IMR-90 (cell line): ENCODE results near the gene LTF. TPM values are rescaled to one million over a fixed set of nuclear protein-coding genes. Genes with fewer than 3 reads are reported as not detected.

Experiments used
- ATAC-seq: fragments of 200-7000 bp; cut with Tn5 transposase; 2 replicates; pipeline ENCODE4 v1.9.1; 2020; ENCODE audit warnings: low read depth, mild to moderate bottlenecking, moderate library complexity
- BruUV-seq: library from RNA; stranded (reverse); fragments of 400-500 nt; replicated peaks from 2 replicates; lab custom pipeline; 2021; lab: Mats Ljungman, UMichigan
- CTCF ChIA-PET: fragments of 300-600 bp; formaldehyde crosslinking; extraction: SDS; loops from one replicate; lab custom pipeline; 2021; ENCODE audit warnings: antibody characterized with exemption; lab: Yijun Ruan, JAX
- POLR2A ChIA-PET: fragments of 300-600 bp; sonication (Branson Sonifier 250); formaldehyde crosslinking; loops from one replicate; lab custom pipeline; 2022; ENCODE audit warnings: antibody characterized with exemption; ENCODE audit not compliant: unreplicated experiment; lab: Charles Lee
- DNase-seq: peaks from one replicate; pipeline ENCODE4 v3.0.0; 2013
- H2AFZ ChIP-seq: replicated peaks from 2 replicates; pipeline ENCODE3; 2013; ENCODE audit warnings: low read length, mild to moderate bottlenecking; ENCODE audit not compliant: poor library complexity
- H2AK5ac ChIP-seq: 2 replicates; pipeline ENCODE4 v1.6.1; 2013; ENCODE audit warnings: low read depth, low read length, inconsistent platforms
- H2AK9ac ChIP-seq: replicated peaks from 2 replicates; pipeline ENCODE3; 2013; ENCODE audit warnings: mild to moderate bottlenecking, low read depth, low read length, moderate library complexity; ENCODE audit not compliant: poor library complexity
- H2BK120ac ChIP-seq: 2 replicates; pipeline ENCODE4 v1.6.1; 2013; ENCODE audit warnings: low read depth, low read length, inconsistent platforms
- H2BK15ac ChIP-seq: 3 replicates; pipeline ENCODE4 v1.6.1; 2013; ENCODE audit warnings: low read depth, low read length, inconsistent platforms
- H2BK20ac ChIP-seq: 2 replicates; pipeline ENCODE4 v1.6.1; 2013; ENCODE audit warnings: low read depth, mild to moderate bottlenecking, inconsistent platforms, low read length, moderate library complexity
- H2BK5ac ChIP-seq: 2 replicates; pipeline ENCODE4 v1.6.1; 2013; ENCODE audit warnings: mild to moderate bottlenecking, low read depth, low read length, inconsistent platforms; ENCODE audit not compliant: poor library complexity, severe bottlenecking
- H3K14ac ChIP-seq: replicated peaks from 2 replicates; pipeline ENCODE4 v1.6.1; 2013; ENCODE audit warnings: low read depth, low read length, inconsistent platforms
- H3K18ac ChIP-seq: 2 replicates; pipeline ENCODE4 v1.6.1; 2013; ENCODE audit warnings: low read depth, low read length, control low read depth
- H3K23ac ChIP-seq: 2 replicates; pipeline ENCODE4 v1.6.1; 2013; ENCODE audit warnings: low read depth, low read length, inconsistent platforms
- H3K27ac ChIP-seq: 2 replicates; pipeline ENCODE4 v1.5.1; 2013; ENCODE audit warnings: mild to moderate bottlenecking, control low read depth, low read length; ENCODE audit not compliant: insufficient read depth
- H3K27me3 ChIP-seq: 2 replicates; pipeline ENCODE4 v1.6.1; 2013; ENCODE audit warnings: low read length; ENCODE audit not compliant: control insufficient read depth, insufficient read depth
- H3K36me3 ChIP-seq: 2 replicates; pipeline ENCODE4 v1.6.1; 2013; ENCODE audit warnings: low read length, mixed read lengths; ENCODE audit not compliant: control insufficient read depth, insufficient read depth
- H3K4ac ChIP-seq: 2 replicates; pipeline ENCODE4 v1.6.1; 2013; ENCODE audit warnings: low read depth, low read length, inconsistent platforms
- H3K4me1 ChIP-seq: 2 replicates; pipeline ENCODE4 v1.6.1; 2013; ENCODE audit warnings: low read length, mixed read lengths; ENCODE audit not compliant: control insufficient read depth, insufficient read depth
- H3K4me2 ChIP-seq: 2 replicates; pipeline ENCODE4 v1.6.1; 2013; ENCODE audit warnings: low read depth, mild to moderate bottlenecking, control low read depth, low read length, moderate library complexity
- H3K4me3 ChIP-seq: 2 replicates; pipeline ENCODE4 v1.5.1; 2013; ENCODE audit warnings: low read depth, mild to moderate bottlenecking, control low read depth, low read length, moderate library complexity; ENCODE audit not compliant: insufficient read depth
- H3K56ac ChIP-seq: 2 replicates; pipeline ENCODE4 v1.6.1; 2013; ENCODE audit warnings: low read length, inconsistent platforms; ENCODE audit not compliant: insufficient read depth; ENCODE audit errors: extremely low read depth
- H3K79me1 ChIP-seq, 2 experiments: 2 replicates each; pipeline ENCODE4 v1.6.1; 2013; ENCODE audit warnings: low read length in 2 of 2, inconsistent platforms in 1 of 2, low read depth in 1 of 2
- H3K9ac ChIP-seq: 2 replicates; pipeline ENCODE4 v1.6.1; 2013; ENCODE audit warnings: low read depth, low read length, control low read depth
- H3K9me1 ChIP-seq: 2 replicates; pipeline ENCODE4 v1.6.1; 2013; ENCODE audit warnings: low read length, inconsistent platforms; ENCODE audit not compliant: insufficient read depth
- H3K9me3 ChIP-seq: 2 replicates; pipeline ENCODE4 v1.6.1; 2013; ENCODE audit warnings: low read length; ENCODE audit not compliant: control insufficient read depth, insufficient read depth
- H4K20me1 ChIP-seq: 2 replicates; pipeline ENCODE4 v1.6.1; 2013; ENCODE audit warnings: low read length, inconsistent platforms; ENCODE audit not compliant: insufficient read depth
- H4K5ac ChIP-seq: 2 replicates; pipeline ENCODE4 v1.6.1; 2013; ENCODE audit warnings: mild to moderate bottlenecking, low read depth, low read length, control low read depth
- H4K8ac ChIP-seq, 2 experiments: 2 replicates each; pipeline ENCODE4 v1.6.1; 2013; ENCODE audit warnings: low read depth in 2 of 2, low read length in 2 of 2, control low read depth in 1 of 2, inconsistent platforms in 1 of 2
- H4K91ac ChIP-seq: 2 replicates; pipeline ENCODE4 v1.6.1; 2013; ENCODE audit warnings: low read depth, low read length, inconsistent platforms; ENCODE audit not compliant: insufficient read depth
- BHLHE40 ChIP-seq: fragments of 150-350 bp; IDR thresholded peaks from 2 replicates; pipeline ENCODE4 v1.6.1; 2016; ENCODE audit warnings: mild to moderate bottlenecking, low read depth, low read length
- CEBPB ChIP-seq: IDR thresholded peaks from 2 replicates; pipeline ENCODE4 v1.6.1; 2012; ENCODE audit warnings: low read depth, low read length, improper control_type of control experiment
- CHD1 ChIP-seq: IDR thresholded peaks from 2 replicates; pipeline ENCODE4 v1.6.1; 2012; ENCODE audit warnings: low read depth, low read length, improper control_type of control experiment
- ELK1 ChIP-seq: fragments of 150-350 bp; IDR thresholded peaks from 2 replicates; pipeline ENCODE4 v1.6.1; 2016; ENCODE audit warnings: low read depth, mild to moderate bottlenecking, low read length, moderate library complexity, borderline replicate concordance
- MAFK ChIP-seq: IDR thresholded peaks from 2 replicates; pipeline ENCODE4 v1.6.1; 2012; ENCODE audit warnings: low read depth, low read length, improper control_type of control experiment
- MAZ ChIP-seq: IDR thresholded peaks from 2 replicates; pipeline ENCODE4 v1.6.1; 2012; ENCODE audit warnings: low read depth, mild to moderate bottlenecking, low read length, improper control_type of control experiment, moderate library complexity, borderline replicate concordance
- NFE2L2 ChIP-seq: fragments of 150-350 bp; IDR thresholded peaks from 2 replicates; pipeline ENCODE4 v1.6.1; 2016; ENCODE audit warnings: low read depth, mild to moderate bottlenecking, low read length
- POLR2A ChIP-seq: IDR thresholded peaks from 2 replicates; pipeline ENCODE4 v1.6.1; 2012; ENCODE audit warnings: mild to moderate bottlenecking, low read depth, low read length
- RAD21 ChIP-seq: IDR thresholded peaks from 2 replicates; pipeline ENCODE4 v1.6.1; 2012; ENCODE audit warnings: low read length, improper control_type of control experiment
- RCOR1 ChIP-seq: IDR thresholded peaks from 2 replicates; pipeline ENCODE4 v1.6.1; 2012; ENCODE audit warnings: mild to moderate bottlenecking, low read length, improper control_type of control experiment; ENCODE audit not compliant: insufficient replicate concordance
- RFX5 ChIP-seq: IDR thresholded peaks from 2 replicates; pipeline ENCODE4 v1.8.0; 2012; ENCODE audit warnings: low read depth, mild to moderate bottlenecking, low read length, moderate library complexity
- SMC3 ChIP-seq: fragments of 150-350 bp; IDR thresholded peaks from 2 replicates; pipeline ENCODE4 v1.6.1; 2016; ENCODE audit warnings: low read depth, mild to moderate bottlenecking, antibody characterized with exemption, low read length, moderate library complexity
- WGBS, 2 experiments: methylation state at CpG; one replicate each; pipeline versions ENCODE4 v1.1.5 to v1.1.7; 2013; ENCODE audit warnings: missing lambda C conversion rate in 2 of 2; ENCODE audit not compliant: insufficient read length in 1 of 2; ENCODE audit errors: extremely low coverage in 2 of 2; 5-methylcytosine and 5-hydroxymethylcytosine counted together
- dilution Hi-C: fragments of 300-500 bp; cut with HindIII; formaldehyde crosslinking; loops from one replicate; pipeline ENCODE4 v1.14.3; 2018; ENCODE audit warnings: low sequenced_read_pairs; ENCODE audit not compliant: unreplicated experiment
- in situ Hi-C: fragments of 300-500 bp; cut with MboI; formaldehyde crosslinking; loops from 3 replicates; pipeline ENCODE4 v1.14.3; 2019; ENCODE audit warnings: low sequenced_read_pairs, inconsistent platforms, mixed read lengths
- intact Hi-C: fragments of 100-400 bp; cut with micrococcal nuclease; formaldehyde crosslinking; loops from 2 replicates; pipeline ENCODE4 v1.10.0; 2022
- polyA plus RNA-seq, 3 experiments: library from polyadenylated mRNA; depleted of rRNA; stranded (reverse); fragments of >200 nt; gene quantifications; 2 replicates each; pipeline ENCODE4 v1.2.3, GENCODE V29; 2012; ENCODE audit warnings: low replicate concordance in 1 of 3
- total RNA-seq: library from RNA; depleted of rRNA; stranded (reverse); fragments of >200 nt; gene quantifications from 2 replicates; pipeline ENCODE4 v1.2.3, GENCODE V29; 2012
- TF ChIP-seq, protein P1 (sequence below): fragments of 150-350 bp; IDR thresholded peaks from 2 replicates; pipeline ENCODE4 v1.6.1; 2017; ENCODE audit warnings: mild to moderate bottlenecking, antibody characterized with exemption, low read length, low read depth
- TF ChIP-seq, protein P2 (sequence below): conservative IDR thresholded peaks from 2 replicates; pipeline ENCODE4 v1.5.1; 2012; ENCODE audit warnings: mild to moderate bottlenecking, low read depth, low read length, improper control_type of control experiment

LTF gene
- total and polyA plus RNA-seq, 2 of the 4 experiments (the other 2 are of a cell fraction) = not detected

DNA sequence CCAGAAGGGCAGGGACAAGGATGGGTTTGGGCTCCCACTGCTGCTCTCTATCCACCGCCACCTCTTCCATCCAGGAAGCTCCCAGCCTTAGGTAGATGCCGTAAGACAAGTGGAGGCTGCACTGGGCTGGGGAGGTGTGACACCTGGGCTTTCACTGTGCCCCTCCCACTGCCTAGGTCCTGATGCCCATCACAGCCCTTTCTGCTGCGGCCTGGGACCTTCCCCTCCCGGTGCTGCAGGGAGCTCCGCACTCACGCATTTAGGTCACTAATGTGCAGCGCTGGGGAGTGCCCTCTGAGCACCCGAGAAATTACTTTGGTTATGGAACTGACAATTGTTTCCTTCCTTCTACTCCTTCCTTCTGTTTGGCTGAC is 850 bp downstream of the LTF start:
- no peak overlapping the region for H2AK5ac ChIP-seq
- peaks cover 3% of the 10 kb centered on the region for H3K4me1 ChIP-seq
- no peak overlapping the region for H2AK9ac ChIP-seq
- no peak overlapping the region for H4K5ac ChIP-seq
- intact Hi-C loops = no loop called here
- no peak overlapping the region for H2AFZ ChIP-seq
- no TSS peak for BruUV-seq
- DNase-seq (no peak), ATAC-seq (no peak)
- H3K56ac ChIP-seq = no peak overlapping the region
- H3K9ac ChIP-seq = no peak overlapping the region
- H3K79me1 ChIP-seq = no peaks in the 10 kb centered on the region
- 0 out of 2 replicates have a peak, but pooled peaks cover 2% of the 10 kb centered on the region for H3K9me3 ChIP-seq
- no peak overlapping the region for H3K18ac ChIP-seq
- H3K23ac ChIP-seq = no peak overlapping the region
- no peak overlapping the region for H3K4me3 ChIP-seq
- dilution Hi-C loops = no loop called here
- no peak overlapping the region for H3K4me2 ChIP-seq
- H3K14ac ChIP-seq = no peak overlapping the region
- POLR2A ChIA-PET = no interaction called here
- WGBS, 2 experiments = 58% methylated on average over 6 of the region's 8 CpGs; no CpG with 5 or more reads in 1 of the 2 experiments
- peaks cover 60% of the 10 kb centered on the region for H3K27me3 ChIP-seq
- CTCF ChIA-PET = no interaction called here
- H2BK120ac ChIP-seq = no peak overlapping the region
- in situ Hi-C loops = no loop called here
- TF ChIP-seq BHLHE40 (no peak), MAFK (no peak), SMC3 (no peak), CEBPB (no peak), NFE2L2 (no peak), CHD1 (no peak), RCOR1 (no peak), MAZ (no peak), RAD21 (no peak), ELK1 (no peak), POLR2A (no peak), RFX5 (no peak)
- TF ChIP-seq, protein P1, sequence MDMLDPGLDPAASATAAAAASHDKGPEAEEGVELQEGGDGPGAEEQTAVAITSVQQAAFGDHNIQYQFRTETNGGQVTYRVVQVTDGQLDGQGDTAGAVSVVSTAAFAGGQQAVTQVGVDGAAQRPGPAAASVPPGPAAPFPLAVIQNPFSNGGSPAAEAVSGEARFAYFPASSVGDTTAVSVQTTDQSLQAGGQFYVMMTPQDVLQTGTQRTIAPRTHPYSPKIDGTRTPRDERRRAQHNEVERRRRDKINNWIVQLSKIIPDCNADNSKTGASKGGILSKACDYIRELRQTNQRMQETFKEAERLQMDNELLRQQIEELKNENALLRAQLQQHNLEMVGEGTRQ = no peak
- TF ChIP-seq, protein P2, sequence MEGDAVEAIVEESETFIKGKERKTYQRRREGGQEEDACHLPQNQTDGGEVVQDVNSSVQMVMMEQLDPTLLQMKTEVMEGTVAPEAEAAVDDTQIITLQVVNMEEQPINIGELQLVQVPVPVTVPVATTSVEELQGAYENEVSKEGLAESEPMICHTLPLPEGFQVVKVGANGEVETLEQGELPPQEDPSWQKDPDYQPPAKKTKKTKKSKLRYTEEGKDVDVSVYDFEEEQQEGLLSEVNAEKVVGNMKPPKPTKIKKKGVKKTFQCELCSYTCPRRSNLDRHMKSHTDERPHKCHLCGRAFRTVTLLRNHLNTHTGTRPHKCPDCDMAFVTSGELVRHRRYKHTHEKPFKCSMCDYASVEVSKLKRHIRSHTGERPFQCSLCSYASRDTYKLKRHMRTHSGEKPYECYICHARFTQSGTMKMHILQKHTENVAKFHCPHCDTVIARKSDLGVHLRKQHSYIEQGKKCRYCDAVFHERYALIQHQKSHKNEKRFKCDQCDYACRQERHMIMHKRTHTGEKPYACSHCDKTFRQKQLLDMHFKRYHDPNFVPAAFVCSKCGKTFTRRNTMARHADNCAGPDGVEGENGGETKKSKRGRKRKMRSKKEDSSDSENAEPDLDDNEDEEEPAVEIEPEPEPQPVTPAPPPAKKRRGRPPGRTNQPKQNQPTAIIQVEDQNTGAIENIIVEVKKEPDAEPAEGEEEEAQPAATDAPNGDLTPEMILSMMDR = no peak
- no peak overlapping the region for H3K27ac ChIP-seq
- no peak overlapping the region for H2BK20ac ChIP-seq
- no peaks in the 10 kb centered on the region for H3K36me3 ChIP-seq
- H3K9me1 ChIP-seq = no peaks in the 10 kb centered on the region; the same call in 1 of the 2 replicates
- H4K91ac ChIP-seq = no peak overlapping the region
- no peaks in the 10 kb centered on the region; the same call in 1 of the 2 replicates for H4K20me1 ChIP-seq
- H2BK15ac ChIP-seq = no peak overlapping the region
- no peak overlapping the region for H4K8ac ChIP-seq
- no peak overlapping the region for H2BK5ac ChIP-seq
- H3K4ac ChIP-seq = no peak overlapping the region
